Activated naive CD8-positive, alpha-beta T cell treated with anti-CD3 and anti-CD28 coated beads for 36 hours (primary cell): Measurements from ENCODE around the gene DRAM1. TPM values are rescaled to one million over a fixed set of nuclear protein-coding genes. Genes with fewer than 3 reads are reported as not detected.
A peak's percentile ranks its signal among the peaks of the same experiment; 100 is the strongest.
"Not testable (repeated sequence)": the region's sequence is repeated elsewhere in the genome, so short reads cannot be mapped to it uniquely, and the experiment has no call there.

ENCODE experiments used
- DNase-seq: peaks from one replicate; pipeline ENCODE4 v3.0.0; 2021
- H3K27ac Mint-ChIP-seq: one replicate; pipeline ENCODE4 v1.8.0; 2022; ENCODE audit warnings: mild to moderate bottlenecking, moderate library complexity, mixed read lengths
- H3K27me3 Mint-ChIP-seq: one replicate; pipeline ENCODE4 v1.8.0; 2022; ENCODE audit warnings: mild to moderate bottlenecking, mixed read lengths
- H3K36me3 Mint-ChIP-seq: one replicate; pipeline ENCODE4 v1.8.0; 2021; ENCODE audit warnings: mild to moderate bottlenecking, mixed read lengths
- H3K4me1 Mint-ChIP-seq: one replicate; pipeline ENCODE4 v1.8.0; 2021; ENCODE audit warnings: mixed read lengths
- H3K4me3 Mint-ChIP-seq: one replicate; pipeline ENCODE4 v1.8.0; 2022; ENCODE audit warnings: mild to moderate bottlenecking, moderate library complexity, mixed read lengths
- H3K9me3 Mint-ChIP-seq: one replicate; pipeline ENCODE4 v1.8.0; 2022; ENCODE audit warnings: mixed read lengths
- total RNA-seq, 2 experiments: library from RNA; stranded (reverse); gene quantifications; one replicate each; pipeline ENCODE4 v1.2.3, GENCODE V29; 2021

Gene DRAM1
- total RNA-seq, 2 experiments from 2014 or later: 5.2 to 6.7 TPM

DNA sequence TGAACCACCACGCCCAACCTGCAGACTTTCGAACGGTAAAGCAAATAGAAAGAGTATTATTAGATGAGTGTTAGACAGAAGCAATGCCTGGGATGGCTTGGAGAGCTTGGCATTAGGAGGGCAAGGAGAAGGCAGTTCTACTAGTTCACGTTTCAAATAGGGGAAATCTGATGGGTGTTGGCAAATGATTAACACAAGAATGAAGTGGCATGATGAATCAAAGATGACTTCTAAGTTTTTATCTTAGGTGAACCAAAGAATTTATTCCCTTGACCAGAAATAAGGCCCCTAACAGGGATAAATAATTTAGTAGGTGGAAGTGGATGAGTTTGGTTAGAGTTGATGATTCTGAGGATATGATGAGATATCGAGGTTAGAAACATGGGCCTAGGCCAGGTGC lies 38.5 kb downstream of the DRAM1 start:
- Mint-ChIP-seq H3K9me3 (no peaks in the 10 kb centered on the region), H3K4me1 (peaks cover 3% of the 10 kb centered on the region), H3K36me3 (no peaks in the 10 kb centered on the region), H3K27ac (no peak overlapping the region), H3K27me3 (peaks cover 4% of the 10 kb centered on the region), H3K4me3 (no peak overlapping the region)
- no peak for DNase-seq

DNA sequence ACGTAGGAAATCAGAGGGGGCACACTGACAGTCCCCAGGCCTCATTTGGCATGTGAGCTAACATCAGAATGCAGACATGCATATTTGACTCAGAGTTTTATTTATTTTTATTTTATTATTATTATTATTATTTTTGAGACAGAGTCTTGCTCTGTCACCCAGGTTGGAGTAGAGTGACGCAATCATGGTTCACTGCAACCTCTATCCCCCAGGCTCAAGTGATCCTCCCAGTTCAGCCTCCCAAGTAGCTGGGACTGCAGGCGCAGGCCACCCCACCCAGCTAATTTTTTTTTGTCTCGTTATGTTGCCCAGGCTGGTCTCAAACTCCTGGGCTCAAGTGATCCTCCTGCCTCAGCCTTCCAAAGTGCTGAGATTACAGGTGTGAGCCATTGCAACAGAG lies 41.4 kb downstream of the DRAM1 start:
- not testable (repeated sequence) for H3K9me3 Mint-ChIP-seq, H3K4me3 Mint-ChIP-seq, H3K27me3 Mint-ChIP-seq, H3K4me1 Mint-ChIP-seq, DNase-seq, H3K27ac Mint-ChIP-seq, H3K36me3 Mint-ChIP-seq

DNA sequence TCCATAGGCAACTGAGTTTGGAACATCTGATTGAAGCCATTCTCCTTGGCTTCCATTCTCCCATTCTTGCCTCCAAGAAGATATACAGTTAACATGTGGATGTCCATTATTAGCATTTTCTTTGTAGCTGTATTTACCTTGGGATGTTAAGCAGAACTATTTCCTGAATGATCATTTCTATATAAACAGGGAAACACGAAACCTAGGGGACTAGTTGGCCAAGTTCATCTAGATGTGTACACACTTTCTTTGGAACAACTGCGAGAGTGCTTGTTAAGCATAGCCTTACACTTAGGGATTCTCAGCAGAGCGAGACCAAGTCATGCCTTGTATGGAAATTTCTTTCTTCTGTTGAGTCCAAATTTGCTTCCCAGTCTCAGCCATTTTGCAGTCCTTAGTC lies 42.1 kb downstream of the DRAM1 start:
- Mint-ChIP-seq H3K27me3 (peaks cover 4% of the 10 kb centered on the region), H3K27ac (no peak overlapping the region), H3K9me3 (peaks cover 2% of the 10 kb centered on the region), H3K4me3 (no peak overlapping the region), H3K4me1 (peaks cover 3% of the 10 kb centered on the region), H3K36me3 (no peaks in the 10 kb centered on the region)
- no peak for DNase-seq

DNA sequence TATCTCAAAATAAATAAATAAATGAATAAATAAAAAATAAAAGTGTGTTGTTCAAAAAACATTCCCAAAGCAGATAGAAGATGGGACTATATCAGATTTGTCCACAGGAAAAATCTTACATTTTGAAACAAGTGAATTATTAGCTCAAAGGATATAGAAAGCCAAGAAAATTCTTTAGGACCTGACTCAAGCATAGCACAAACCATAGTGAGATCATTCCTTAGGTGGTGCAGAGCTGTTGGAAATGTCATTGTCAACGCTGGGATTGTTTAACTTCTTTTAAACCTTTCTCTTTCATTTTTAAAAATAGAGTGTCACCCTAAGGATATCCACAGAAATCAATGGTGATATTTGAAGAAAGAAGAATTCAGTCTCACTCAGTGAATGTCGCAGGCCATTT lies 43.5 kb downstream of the DRAM1 start:
- Mint-ChIP-seq H3K4me3 (no peak overlapping the region), H3K27ac (no peak overlapping the region), H3K9me3 (peaks cover 2% of the 10 kb centered on the region), H3K4me1 (peaks cover 3% of the 10 kb centered on the region), H3K27me3 (peaks cover 4% of the 10 kb centered on the region), H3K36me3 (no peaks in the 10 kb centered on the region)
- no peak for DNase-seq

DNA sequence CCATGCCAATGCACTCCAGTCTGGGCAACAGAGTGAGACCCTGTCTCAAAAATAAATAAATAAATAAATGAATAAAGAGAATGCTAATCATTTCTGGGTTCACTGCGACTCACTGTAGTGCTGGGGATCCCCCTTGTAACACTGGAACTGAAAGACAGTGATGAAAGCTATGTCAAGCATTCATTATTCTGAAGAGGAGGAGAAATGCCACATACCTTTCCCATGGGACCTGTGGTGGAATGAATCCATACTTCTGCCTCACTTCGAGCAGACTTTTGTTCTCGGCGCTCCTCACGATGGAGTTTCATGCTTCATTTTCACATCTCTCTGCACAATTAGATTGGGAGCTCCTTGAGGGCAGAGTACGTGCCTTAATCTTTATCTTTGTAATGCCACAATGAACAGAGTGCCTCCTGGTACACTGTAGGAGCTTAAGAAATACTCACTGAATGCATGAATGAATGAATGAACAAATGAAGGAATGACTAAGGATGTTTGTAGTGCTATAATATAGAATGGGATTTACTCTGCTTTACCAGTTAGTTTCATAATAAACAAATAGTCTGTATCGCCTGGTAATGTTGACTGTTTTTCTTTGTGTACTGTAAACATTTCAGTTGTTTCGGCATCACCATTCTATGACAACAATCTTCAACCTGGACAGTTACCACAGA lies 45.8 kb downstream of the DRAM1 start:
- Mint-ChIP-seq H3K36me3 (no peaks in the 10 kb centered on the region), H3K4me3 (no peak overlapping the region), H3K9me3 (peaks cover 2% of the 10 kb centered on the region), H3K4me1 (no peaks in the 10 kb centered on the region), H3K27ac (no peak overlapping the region), H3K27me3 (no peaks in the 10 kb centered on the region)
- no peak for DNase-seq

DNA sequence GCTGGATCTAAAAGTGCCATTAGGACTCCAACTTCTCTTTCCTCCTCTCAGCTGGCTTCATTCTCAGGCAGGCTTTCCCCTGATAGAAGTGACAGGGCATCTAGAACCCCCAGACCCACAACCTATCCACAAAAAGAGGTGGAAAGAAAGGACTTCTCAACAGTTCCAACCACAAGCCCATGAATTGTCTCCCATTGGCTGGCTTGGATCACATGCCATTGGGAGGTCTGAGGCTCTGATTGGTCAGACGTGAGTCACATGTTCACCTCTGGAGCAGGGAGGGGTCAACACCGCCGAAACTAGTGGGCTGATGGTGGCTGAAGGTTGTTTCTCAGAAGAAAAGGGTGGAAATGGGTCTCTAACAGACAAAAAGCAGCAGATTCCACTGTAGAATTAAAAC lies 47.2 kb downstream of the DRAM1 start:
- H3K36me3 Mint-ChIP-seq: no peaks in the 10 kb centered on the region
- H3K4me1 Mint-ChIP-seq: no peaks in the 10 kb centered on the region
- H3K27me3 Mint-ChIP-seq: peaks cover 4% of the 10 kb centered on the region
- DNase-seq: no peak
- H3K9me3 Mint-ChIP-seq: peaks cover 2% of the 10 kb centered on the region
- H3K27ac Mint-ChIP-seq: no peak overlapping the region
- no peak overlapping the region for H3K4me3 Mint-ChIP-seq

DNA sequence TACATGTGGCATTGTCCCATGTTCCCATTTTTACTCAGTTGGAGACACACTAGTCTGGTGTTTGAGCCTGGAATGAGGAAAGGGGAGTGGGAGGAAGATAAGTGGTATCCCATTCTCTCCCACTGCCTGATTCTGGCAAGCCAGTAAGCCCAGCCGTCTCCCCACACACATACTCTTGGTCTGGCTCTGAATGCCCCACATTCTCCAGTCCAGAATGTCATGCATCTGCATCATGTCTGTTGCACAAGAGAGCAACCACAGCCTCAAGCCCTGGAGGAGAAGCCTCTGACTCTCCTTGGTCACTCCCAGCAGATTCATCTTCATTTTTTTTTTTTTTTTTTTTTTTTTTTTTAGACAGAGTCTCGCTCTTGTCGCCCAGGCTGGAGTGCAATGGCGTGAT lies 48.0 kb downstream of the DRAM1 start:
- H3K4me3 Mint-ChIP-seq: no peak overlapping the region
- H3K27me3 Mint-ChIP-seq: peaks cover 4% of the 10 kb centered on the region
- H3K36me3 Mint-ChIP-seq: no peaks in the 10 kb centered on the region
- H3K27ac Mint-ChIP-seq: no peak overlapping the region
- peaks cover 2% of the 10 kb centered on the region for H3K9me3 Mint-ChIP-seq
- no peaks in the 10 kb centered on the region for H3K4me1 Mint-ChIP-seq
- DNase-seq: no peak

DNA sequence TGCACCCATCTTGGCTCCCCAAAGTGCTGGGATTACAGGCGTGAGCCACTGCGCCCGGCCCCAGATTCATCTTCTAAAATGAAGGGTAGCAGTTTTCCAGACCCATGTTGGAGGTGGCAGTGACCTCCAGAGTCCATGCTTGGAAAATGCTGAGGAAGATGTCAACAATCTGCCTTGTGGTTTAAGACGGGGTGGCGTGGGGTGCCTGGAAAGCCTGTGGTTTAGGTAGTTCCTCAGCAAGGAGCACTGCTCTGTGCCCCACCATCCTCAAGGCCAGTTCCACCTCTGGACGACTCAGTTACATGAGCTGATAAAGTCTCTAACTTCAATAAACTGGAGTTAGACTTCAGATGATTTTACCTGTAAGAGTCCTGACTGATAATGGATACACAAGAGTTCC lies 48.6 kb downstream of the DRAM1 start:
- H3K4me3 Mint-ChIP-seq: no peak overlapping the region
- peaks cover 8% of the 10 kb centered on the region for H3K27me3 Mint-ChIP-seq
- no peaks in the 10 kb centered on the region for H3K4me1 Mint-ChIP-seq
- H3K36me3 Mint-ChIP-seq: no peaks in the 10 kb centered on the region
- H3K9me3 Mint-ChIP-seq: peaks cover 2% of the 10 kb centered on the region
- H3K27ac Mint-ChIP-seq: no peak overlapping the region
- no peak for DNase-seq

DNA sequence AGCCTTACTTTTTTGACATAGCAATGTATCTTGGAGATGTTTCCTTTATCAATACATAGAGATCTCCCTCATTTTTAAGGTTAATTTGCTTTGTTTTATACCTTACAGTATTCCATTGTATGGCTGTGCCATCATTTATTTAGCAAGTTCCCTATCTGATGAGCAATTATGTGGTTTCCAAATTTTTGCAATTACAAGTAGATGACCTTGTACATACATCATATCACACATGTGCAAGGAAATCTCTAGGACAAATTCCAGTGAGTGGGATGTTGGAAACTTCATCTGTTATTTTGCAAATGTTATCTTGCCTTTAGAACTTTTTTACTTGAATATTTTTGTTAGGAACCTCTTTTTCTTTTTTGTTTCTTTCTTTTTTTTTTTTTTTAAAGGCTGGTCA lies 49.7 kb downstream of the DRAM1 start:
- Mint-ChIP-seq H3K27ac (no peak overlapping the region), H3K27me3 (peaks cover 8% of the 10 kb centered on the region), H3K9me3 (peaks cover 2% of the 10 kb centered on the region), H3K4me3 (no peak overlapping the region), H3K4me1 (peaks cover 3% of the 10 kb centered on the region), H3K36me3 (no peaks in the 10 kb centered on the region)
- DNase-seq: no peak

DNA sequence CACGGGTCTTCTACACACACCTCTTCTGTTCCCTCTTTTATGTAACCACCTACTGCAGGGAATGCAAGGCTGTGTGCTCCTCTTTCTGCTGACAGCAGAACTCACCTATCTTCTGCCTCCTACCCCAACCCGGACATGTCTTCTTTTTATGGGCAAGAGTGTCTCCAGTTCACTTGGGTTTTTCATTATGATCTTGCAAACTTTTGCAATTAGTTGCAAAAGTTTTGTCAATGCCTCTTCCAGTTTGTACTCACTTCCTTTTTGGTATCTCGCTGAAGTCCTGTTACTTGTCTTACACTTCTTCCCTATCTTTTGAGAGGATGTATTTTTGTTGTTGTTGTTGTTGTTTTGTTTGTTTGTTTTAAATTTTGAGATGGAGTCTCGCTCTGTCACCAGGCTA lies 50.6 kb downstream of the DRAM1 start:
- peaks cover 2% of the 10 kb centered on the region for H3K9me3 Mint-ChIP-seq
- no peaks in the 10 kb centered on the region for H3K36me3 Mint-ChIP-seq
- H3K4me1 Mint-ChIP-seq: peaks cover 3% of the 10 kb centered on the region
- DNase-seq: no peak
- H3K27me3 Mint-ChIP-seq: peaks cover 8% of the 10 kb centered on the region
- H3K4me3 Mint-ChIP-seq: no peak overlapping the region
- H3K27ac Mint-ChIP-seq: no peak overlapping the region

DNA sequence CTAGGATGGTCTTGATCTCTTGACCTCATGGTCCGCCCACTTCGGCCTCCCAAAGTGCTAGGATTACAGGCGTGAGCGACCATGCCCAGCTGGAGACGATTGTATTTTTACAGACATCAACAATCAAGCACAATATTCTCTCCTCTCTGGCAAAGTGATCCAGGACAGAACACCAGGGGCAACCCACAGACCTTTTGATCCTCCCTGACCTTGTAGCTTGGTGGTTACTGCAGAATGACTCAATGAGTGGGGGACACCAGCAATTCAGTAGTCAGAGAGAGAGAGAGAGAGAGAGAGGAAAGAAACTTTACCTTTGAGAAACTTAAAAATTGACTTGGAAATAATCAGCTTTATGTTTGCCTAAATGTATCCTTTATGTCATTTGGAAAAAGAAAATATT lies 51.2 kb downstream of the DRAM1 start:
- H3K4me1 Mint-ChIP-seq: peaks cover 3% of the 10 kb centered on the region
- no peak for DNase-seq
- H3K4me3 Mint-ChIP-seq: no peak overlapping the region
- H3K36me3 Mint-ChIP-seq: no peaks in the 10 kb centered on the region
- peaks cover 2% of the 10 kb centered on the region for H3K9me3 Mint-ChIP-seq
- no peak overlapping the region for H3K27ac Mint-ChIP-seq
- peaks cover 8% of the 10 kb centered on the region for H3K27me3 Mint-ChIP-seq

DNA sequence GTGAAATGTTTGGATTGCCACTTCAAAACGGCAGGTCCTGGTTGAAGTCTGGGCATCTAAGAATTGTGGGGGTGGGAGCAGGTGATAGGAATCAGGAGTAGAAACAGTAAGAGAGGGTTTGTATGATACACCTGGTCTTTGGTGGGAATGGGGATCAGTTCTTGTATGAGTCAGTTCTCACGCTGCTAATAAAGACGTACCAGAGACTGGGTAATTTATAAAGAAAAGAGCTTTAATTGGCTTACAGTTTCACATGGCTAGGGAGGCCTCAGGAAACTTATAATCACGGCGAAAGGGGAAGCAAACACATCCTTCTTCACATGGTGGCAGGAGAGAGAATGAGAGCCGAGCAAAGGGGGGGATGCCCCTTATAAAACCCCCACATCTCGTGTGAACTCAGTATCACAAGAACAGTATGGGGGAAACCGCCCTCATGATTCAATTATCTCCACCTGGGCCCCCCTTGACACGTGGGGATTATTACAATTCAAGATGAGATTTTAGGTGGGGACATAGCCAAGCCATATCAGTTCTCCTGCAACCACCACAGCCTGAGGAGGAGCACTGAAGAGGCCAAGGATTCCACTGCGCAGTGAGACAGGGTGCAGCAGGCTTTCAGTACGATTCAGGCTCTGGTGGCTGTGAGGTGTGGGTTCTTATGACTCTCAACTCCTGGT lies 52.1 kb downstream of the DRAM1 start:
- H3K4me3 Mint-ChIP-seq: no peak overlapping the region

DNA sequence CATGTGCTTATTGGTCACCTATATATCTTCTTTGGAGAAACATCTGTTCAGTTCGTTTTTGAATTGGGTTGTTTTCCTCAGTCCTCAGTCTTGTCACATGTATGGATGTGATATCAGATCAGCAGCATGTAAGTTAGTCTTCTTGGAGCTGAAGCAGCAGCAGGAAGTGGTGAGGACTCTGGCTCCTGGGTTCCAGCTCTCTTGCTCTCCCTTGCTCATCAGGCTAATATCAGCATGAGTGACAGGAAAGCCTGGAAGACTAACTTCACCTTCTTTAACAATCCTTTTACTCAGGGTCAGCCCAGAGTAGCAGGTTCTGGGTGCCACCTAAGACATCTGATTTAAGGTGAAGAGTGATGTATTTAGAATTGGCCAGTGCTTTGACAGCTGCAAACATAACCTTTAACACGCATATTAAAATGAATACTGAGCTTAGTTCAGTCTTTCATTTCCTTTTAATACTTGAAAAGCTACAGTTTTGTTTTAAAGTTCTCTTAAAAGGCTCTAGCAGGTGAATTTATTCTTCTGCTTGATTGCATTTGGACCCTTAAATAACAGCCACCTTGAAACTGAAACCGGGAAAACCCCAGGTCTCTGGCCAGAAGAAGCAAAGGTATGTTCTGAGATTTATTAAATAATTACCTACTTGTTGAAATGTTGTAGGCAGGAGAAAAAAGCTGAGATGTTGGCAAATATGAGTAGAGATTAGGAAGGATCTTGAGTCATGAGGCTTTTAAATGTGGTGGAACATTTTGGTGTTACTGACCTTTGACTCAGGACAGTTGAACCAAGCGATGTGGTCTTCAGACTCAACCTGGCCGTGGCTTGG lies 54.3 kb downstream of the DRAM1 start:
- Mint-ChIP-seq H3K27me3 (peaks cover 8% of the 10 kb centered on the region), H3K27ac (peak overlapping the region; percentile 43), H3K4me1 (peaks cover 3% of the 10 kb centered on the region), H3K9me3 (no peaks in the 10 kb centered on the region), H3K4me3 (no peak overlapping the region), H3K36me3 (no peaks in the 10 kb centered on the region)
- no peak for DNase-seq

More for the DNA sequence above, 52.1 kb downstream of the DRAM1 start:
- Mint-ChIP-seq H3K36me3 (no peaks in the 10 kb centered on the region), H3K9me3 (no peaks in the 10 kb centered on the region), H3K27ac (no peak overlapping the region), H3K4me1 (peaks cover 3% of the 10 kb centered on the region), H3K27me3 (peaks cover 8% of the 10 kb centered on the region)
- DNase-seq: no peak

DNA sequence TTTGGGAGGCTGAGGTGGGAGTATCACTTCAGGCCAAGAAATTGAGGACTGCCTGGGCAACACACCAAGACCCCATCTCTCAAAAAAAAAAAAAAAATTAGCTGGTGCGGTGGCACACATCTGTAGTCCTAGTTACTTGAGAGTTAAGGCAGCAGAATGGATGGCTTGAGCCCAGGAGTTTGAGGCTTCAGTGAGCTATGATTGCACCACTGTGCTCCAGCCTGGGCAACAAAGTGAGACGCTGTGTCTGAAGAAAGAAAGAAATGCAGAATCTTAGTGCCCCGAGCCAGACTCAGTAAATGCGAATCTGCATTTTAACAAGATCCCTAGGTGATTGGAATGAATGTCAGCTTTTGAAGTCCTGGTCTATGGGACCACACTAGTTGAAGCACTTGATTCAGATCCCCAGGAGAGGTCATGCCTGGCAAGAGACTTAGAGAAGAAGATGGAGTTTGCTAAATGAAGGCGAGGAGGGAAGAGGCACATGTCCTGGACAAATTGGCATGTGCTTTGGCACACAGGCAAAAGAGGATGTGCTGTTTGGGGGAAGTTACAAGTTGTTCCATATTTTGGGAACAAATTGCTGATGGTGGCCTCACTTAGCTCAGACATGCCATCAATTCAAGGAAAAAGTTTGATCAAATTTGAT lies 56.6 kb downstream of the DRAM1 start:
- Mint-ChIP-seq H3K9me3 (no peaks in the 10 kb centered on the region), H3K4me3 (no peak overlapping the region), H3K4me1 (peaks cover 3% of the 10 kb centered on the region), H3K27ac (no peak overlapping the region), H3K27me3 (peaks cover 4% of the 10 kb centered on the region), H3K36me3 (no peaks in the 10 kb centered on the region)
- DNase-seq: no peak
